GM12891 (cell line): ENCODE results near the gene DDX46.

Source experiments
- DNase-seq: peaks from one replicate; pipeline ENCODE4 v3.0.0; 2011; ENCODE audit warnings: low spot score; ENCODE audit not compliant: insufficient read length
- FAIRE-seq: peaks from 2 replicates; lab custom pipeline; 2011; peaks lifted over from hg19 to GRCh38; lab: Jason Lieb, UNC
- PAX5 ChIP-seq: IDR thresholded peaks from 2 replicates; pipeline ENCODE4 v1.6.1; 2011; ENCODE audit warnings: low read length, moderate library complexity, mild to moderate bottlenecking; ENCODE audit not compliant: insufficient read depth, severe bottlenecking
- POLR2A ChIP-seq: IDR thresholded peaks from 2 replicates; pipeline ENCODE4 v1.6.1; 2011; ENCODE audit warnings: low read depth, low read length, control low read depth
- POLR2AphosphoS5 ChIP-seq: IDR thresholded peaks from 2 replicates; pipeline ENCODE4 v1.6.1; 2011; ENCODE audit warnings: low read depth, low read length, control low read depth
- POU2F2 ChIP-seq: IDR thresholded peaks from 2 replicates; pipeline ENCODE4 v1.6.1; 2011; ENCODE audit warnings: low read depth, mild to moderate bottlenecking, control low read depth, low read length, moderate library complexity
- SPI1 ChIP-seq: IDR thresholded peaks from 2 replicates; pipeline ENCODE4 v1.6.1; 2011; ENCODE audit warnings: low read depth, low read length, control low read depth
- TAF1 ChIP-seq: IDR thresholded peaks from 2 replicates; pipeline ENCODE4 v1.6.1; 2011; ENCODE audit warnings: low read depth, low read length, control low read depth

DDX46 gene

DNA sequence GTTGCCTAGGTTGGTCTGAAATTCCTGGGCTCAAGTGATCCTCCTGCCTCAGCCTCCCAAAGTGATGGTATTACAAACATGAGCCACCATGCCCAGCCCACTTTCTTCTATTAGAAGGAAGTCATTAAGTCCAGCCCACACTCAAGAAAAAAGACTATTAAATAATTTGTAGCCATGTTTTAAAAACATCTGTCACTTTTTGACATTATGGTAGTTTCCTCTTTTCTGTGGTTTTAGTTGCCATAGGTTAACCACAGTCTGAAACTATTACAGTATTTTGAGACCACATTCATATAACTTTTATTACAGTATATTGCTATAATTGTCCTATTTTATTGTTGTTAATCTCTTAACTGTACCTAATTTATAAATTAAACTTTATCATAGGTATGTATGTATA, 55.2 kb downstream of the DDX46 start:
- TF ChIP-seq POLR2AphosphoS5 (no peak), SPI1 (0 out of 2 replicates have a peak, but pooled peaks have one; percentile 1)
- no peak for DNase-seq
- peak; percentile 38 for FAIRE-seq

DNA sequence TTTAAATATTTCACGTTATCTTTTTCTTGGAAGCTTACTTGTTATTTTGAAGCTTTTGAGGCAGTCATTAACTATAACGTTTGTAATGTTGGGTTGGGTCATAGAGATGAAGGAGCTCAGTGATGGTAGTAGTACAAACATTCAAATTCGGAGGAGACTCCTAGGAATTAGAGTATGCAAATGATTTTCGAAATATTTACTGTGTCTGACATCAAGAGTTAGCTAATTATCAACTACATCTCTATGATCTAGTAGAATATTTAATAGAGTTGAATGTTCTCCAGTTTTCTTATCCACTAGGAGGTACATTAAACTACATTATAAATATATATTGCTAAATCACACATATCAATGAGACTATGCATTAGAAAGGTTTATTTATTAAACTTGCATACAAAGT, 58.4 kb downstream of the DDX46 start:
- DNase-seq (no peak), FAIRE-seq (no peak)
- no peak for TF ChIP-seq POLR2AphosphoS5
- TF ChIP-seq POLR2A = no peak
- TF ChIP-seq PAX5 = no peak
- no peak for TF ChIP-seq POU2F2
- TF ChIP-seq SPI1 = no peak
- TF ChIP-seq TAF1 = no peak

DNA sequence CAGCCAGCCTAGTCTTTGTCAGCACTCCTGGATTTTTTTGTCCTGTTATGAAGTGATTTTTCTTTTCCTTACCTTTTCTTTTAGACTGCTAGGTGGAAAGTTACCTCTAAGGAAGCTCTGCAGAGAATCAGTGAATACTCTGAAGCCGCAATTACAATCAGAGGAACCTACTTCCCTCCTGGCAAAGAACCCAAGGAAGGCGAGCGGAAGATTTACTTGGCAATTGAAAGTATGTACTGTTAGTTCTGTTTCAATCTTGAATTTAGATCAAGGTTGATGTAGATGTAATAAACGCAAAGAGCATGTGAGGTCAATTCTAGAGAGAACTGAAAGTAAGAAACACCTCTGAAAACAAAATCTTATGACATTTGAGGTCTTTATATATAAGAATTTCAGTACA, 60.2 kb downstream of the DDX46 start:
- DNase-seq = no peak
- TF ChIP-seq POLR2AphosphoS5 = no peak
- no peak for TF ChIP-seq TAF1
- TF ChIP-seq SPI1 = peak; percentile 32; the same call in 1 of the 2 replicates
- TF ChIP-seq PAX5 = no peak
- peak; percentile 33 for FAIRE-seq

DNA sequence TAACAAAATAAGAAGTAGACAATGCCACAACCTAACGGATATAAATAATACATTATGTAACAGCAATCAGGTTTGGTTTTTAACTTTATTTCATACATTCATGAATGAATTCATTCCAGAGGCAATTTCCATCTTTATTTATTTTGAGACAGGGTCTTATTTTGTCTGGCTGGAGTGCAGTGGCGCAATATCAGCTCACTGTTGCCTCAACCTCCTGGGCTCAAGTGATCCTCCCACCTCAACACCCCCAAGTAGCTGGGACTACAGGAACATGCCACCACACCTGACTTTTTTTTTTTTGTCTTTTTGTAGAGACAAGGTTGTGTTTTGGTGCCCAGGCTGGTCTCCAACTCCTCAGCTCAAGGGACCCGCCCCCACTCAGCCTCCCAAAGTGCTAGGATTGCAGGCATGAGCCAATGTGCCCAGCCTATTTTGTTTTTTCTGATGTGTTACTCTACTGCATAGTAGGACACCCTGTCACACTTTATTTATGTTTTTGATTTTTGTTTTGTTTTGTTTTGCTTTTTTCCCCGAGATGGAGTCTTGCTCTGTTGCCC, 60.9 kb downstream of the DDX46 start:
- no peak for FAIRE-seq
- DNase-seq = no peak
- TF ChIP-seq PAX5 (no peak), POU2F2 (no peak), POLR2AphosphoS5 (no peak), TAF1 (no peak), POLR2A (no peak), SPI1 (no peak)

DNA sequence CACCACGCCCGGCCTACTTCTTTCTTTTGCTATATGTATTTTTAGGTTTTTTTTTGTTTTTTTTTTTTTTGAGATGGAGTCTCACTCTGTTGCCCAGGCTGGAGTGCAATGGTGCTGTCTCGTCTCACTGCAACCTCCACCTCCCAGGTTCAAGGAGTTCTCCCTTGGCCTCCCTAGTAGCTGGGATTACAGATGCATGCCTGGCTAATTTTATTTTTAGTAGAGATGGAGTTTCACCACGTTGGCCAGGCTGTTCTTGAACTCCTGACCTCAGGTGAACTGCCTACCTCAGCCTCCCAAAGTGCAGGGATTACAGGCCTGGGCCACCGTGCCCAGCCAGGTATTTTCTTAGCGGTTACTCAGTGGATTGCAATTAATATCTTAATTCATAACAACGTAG, 63.3 kb downstream of the DDX46 start:
- DNase-seq = no peak
- FAIRE-seq = no peak
- TF ChIP-seq TAF1 (no peak), PAX5 (no peak), SPI1 (no peak), POLR2AphosphoS5 (no peak), POU2F2 (no peak), POLR2A (no peak)

DNA sequence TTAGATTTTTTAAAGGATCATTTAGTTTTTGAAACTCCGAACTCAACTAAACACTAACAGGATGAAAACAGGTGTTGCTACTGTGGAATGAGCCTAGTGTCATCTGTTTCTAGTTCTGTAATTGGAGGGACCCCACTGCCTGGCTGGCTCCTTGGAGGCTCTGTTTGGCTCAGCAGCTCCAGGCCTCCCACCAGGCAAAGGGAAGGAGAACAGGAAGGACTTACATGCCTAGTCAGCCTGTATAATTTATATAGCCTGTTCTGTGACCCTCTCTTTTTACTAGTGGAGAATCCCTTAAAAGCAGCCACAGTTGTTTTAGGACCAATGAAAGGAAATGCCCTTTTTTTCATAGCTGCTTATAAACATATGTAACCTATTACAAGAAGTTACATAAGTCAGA, 66.1 kb downstream of the DDX46 start:
- DNase-seq (no peak), FAIRE-seq (no peak)
- TF ChIP-seq PAX5 = no peak
- TF ChIP-seq POLR2A = no peak
- TF ChIP-seq POLR2AphosphoS5 = no peak
- TF ChIP-seq TAF1 = no peak
- no peak for TF ChIP-seq SPI1
- TF ChIP-seq POU2F2 = no peak

DNA sequence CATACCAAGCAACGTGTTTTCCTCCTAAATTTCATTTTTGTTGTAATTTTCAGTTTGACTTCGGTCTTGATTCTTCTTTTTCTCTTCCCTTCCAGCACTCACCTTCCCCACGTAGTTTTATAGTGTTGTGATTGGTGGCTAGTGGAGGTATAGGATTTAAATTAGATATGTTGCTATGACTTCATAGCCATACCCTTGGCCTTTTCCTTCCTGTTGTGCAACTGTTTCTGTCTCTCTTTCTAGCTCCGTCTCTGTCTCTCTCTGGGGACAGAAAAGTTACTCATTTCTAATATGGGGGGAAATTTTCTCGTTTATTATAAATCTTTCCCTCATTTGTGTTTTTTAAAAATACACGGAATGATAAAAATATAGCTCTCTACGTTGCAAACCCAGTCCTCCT, 66.6 kb downstream of the DDX46 start:
- FAIRE-seq (no peak), DNase-seq (no peak)
- no peak for TF ChIP-seq SPI1
- TF ChIP-seq TAF1 = no peak
- no peak for TF ChIP-seq POU2F2
- no peak for TF ChIP-seq PAX5
- no peak for TF ChIP-seq POLR2AphosphoS5
- no peak for TF ChIP-seq POLR2A

DNA sequence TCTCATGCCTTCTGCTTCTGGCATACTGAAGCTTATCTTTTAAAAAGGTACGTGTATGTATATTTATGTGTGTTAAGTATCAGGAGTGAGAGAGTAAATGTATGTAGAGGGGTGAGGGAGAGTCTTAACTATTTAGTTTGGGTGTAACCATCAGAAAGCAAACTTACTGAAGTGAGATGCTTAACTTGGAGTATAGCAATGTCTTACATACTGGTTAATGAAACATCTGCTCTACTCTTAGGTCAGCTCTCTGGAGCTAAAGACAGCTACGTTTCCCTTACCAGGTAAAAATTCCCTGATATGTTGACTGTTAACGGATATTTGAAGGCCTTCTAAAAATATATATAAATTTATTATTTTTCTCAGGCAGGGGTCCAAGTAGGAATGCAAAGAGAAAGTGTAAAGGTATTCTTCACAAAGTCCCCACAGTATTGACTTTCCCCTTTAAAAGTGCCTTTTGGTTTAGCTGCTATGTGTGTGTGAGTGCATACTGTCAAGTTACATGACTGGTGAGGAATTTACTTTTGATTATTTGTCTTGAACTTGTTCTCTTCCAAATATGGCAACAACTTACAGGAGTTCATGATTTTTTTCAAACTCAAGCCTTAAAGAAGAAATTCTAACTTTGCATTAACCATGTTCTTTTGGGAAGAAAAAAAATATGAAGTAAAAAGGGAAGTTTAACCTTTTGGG, 74.9 kb downstream of the DDX46 start:
- DNase-seq (no peak), FAIRE-seq (no peak)
- TF ChIP-seq POU2F2 = no peak
- TF ChIP-seq PAX5 = no peak
- TF ChIP-seq TAF1 = no peak
- no peak for TF ChIP-seq SPI1
- TF ChIP-seq POLR2AphosphoS5 = no peak
- TF ChIP-seq POLR2A = no peak

DNA sequence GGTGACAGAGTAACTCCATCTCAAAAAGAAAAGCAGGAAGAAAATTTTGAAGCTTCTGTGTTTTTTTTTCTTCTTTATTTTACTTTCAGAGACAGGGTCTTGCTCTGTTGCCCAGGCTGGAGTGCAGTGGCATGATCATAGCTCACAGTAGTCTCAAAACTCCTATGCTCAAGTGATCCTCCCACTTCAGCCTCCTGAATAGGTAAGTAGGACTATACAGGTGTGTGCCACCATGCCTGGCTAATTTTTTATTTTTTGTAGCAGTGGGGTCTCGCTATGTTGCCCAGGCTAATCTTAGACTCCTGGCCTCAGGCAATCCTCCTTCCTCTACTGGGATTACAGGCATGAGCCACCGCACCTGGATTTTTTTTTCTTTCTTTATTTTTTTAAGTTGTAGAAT, 77.0 kb downstream of the DDX46 start:
- DNase-seq (no peak), FAIRE-seq (no peak)
- TF ChIP-seq POLR2A (no peak), POLR2AphosphoS5 (no peak), PAX5 (no peak), POU2F2 (no peak), SPI1 (no peak), TAF1 (no peak)
